Endothelial cell of umbilical vein (primary cell): ENCODE measurements around the gene CUEDC1. TPM values are rescaled to one million over a fixed set of nuclear protein-coding genes. Genes with fewer than 3 reads are reported as not detected.

ENCODE experiments used
- BruUV-seq: library from RNA; stranded (reverse); fragments of 400-500 nt; replicated peaks from 2 replicates; lab custom pipeline; 2021; lab: Mats Ljungman, UMichigan
- CTCF ChIA-PET: fragments of 300-600, 350-600 bp; sonication (Branson Sonifier 250); formaldehyde crosslinking; loops from one replicate; lab custom pipeline; 2021; ENCODE audit warnings: antibody characterized with exemption, inconsistent platforms; lab: Charles Lee
- POLR2A ChIA-PET: fragments of 300-600, 350-600 bp; sonication (Branson Sonifier 250); formaldehyde crosslinking; loops from one replicate; lab custom pipeline; 2021; ENCODE audit warnings: antibody characterized with exemption, inconsistent platforms; lab: Charles Lee
- DNase-seq: peaks from one replicate; pipeline ENCODE4 v3.0.0-alpha.2; 2011; ENCODE audit warnings: low read depth, low spot score
- FAIRE-seq: peaks from 2 replicates; lab custom pipeline; 2011; peaks lifted over from hg19 to GRCh38; lab: Jason Lieb, UNC
- H2AFZ ChIP-seq: 2 replicates; pipeline ENCODE4 v1.6.0; 2012; ENCODE audit warnings: low read depth, low read length, control low read depth, inconsistent platforms
- H3K27ac ChIP-seq: 2 replicates; pipeline ENCODE4 v1.5.1; 2011; ENCODE audit warnings: low read depth, mild to moderate bottlenecking, control low read depth, low read length, moderate library complexity; ENCODE audit not compliant: insufficient read depth
- H3K27me3 ChIP-seq, 2 experiments: 2 replicates each; pipeline versions ENCODE4 v1.6.0 to v1.6.1; 2011; ENCODE audit warnings: low read length in 2 of 2, mixed read lengths in 1 of 2; ENCODE audit not compliant: control insufficient read depth in 2 of 2, insufficient read depth in 2 of 2
- H3K36me3 ChIP-seq, 2 experiments: 2 replicates in 1 of 2; 3 replicates in 1 of 2; pipeline ENCODE4 v1.5.1; 2011; ENCODE audit warnings: low read length in 2 of 2, mild to moderate bottlenecking in 1 of 2, moderate library complexity in 1 of 2; ENCODE audit not compliant: control insufficient read depth in 2 of 2, insufficient read depth in 2 of 2; ENCODE audit errors: extremely low read depth in 1 of 2
- H3K4me1 ChIP-seq: 3 replicates; pipeline ENCODE4 v1.5.1; 2011; ENCODE audit warnings: mild to moderate bottlenecking, low read length; ENCODE audit not compliant: control insufficient read depth, insufficient read depth; ENCODE audit errors: extremely low read depth
- H3K4me2 ChIP-seq: 2 replicates; pipeline ENCODE4 v1.6.1; 2011; ENCODE audit warnings: low read length, control low read depth, mixed read lengths; ENCODE audit not compliant: insufficient read depth
- H3K4me3 ChIP-seq, 3 experiments: fragments of 200-600 bp in 1 of 3; sonication (generic), shearing (Covaris generic) in 1 of 3; replicated peaks in 1 of 3; 2 replicates each; pipeline ENCODE4 v1.5.1; 2011 to 2016; ENCODE audit warnings: control low read depth in 3 of 3, low read length in 3 of 3, mild to moderate bottlenecking in 2 of 3, inconsistent platforms in 1 of 3, low read depth in 1 of 3, moderate library complexity in 1 of 3; ENCODE audit not compliant: insufficient read depth in 1 of 3
- H3K79me2 ChIP-seq: 2 replicates; pipeline ENCODE4 v1.6.0; 2012; ENCODE audit warnings: low read length, inconsistent platforms; ENCODE audit not compliant: control insufficient read depth, insufficient read depth
- H3K9ac ChIP-seq: replicated peaks from 2 replicates; pipeline ENCODE3; 2011; ENCODE audit warnings: low read length, control low read depth; ENCODE audit not compliant: insufficient read depth; ENCODE audit errors: extremely low read depth
- H3K9me1 ChIP-seq: replicated peaks from 3 replicates; pipeline ENCODE4 v1.6.0; 2011; ENCODE audit warnings: mild to moderate bottlenecking, low read length; ENCODE audit not compliant: control insufficient read depth, insufficient read depth; ENCODE audit errors: extremely low read depth
- H3K9me3 ChIP-seq: replicated peaks from 2 replicates; pipeline ENCODE4 v1.5.1; 2012; ENCODE audit warnings: low read length, inconsistent platforms; ENCODE audit not compliant: control insufficient read depth, insufficient read depth
- H4K20me1 ChIP-seq: replicated peaks from 2 replicates; pipeline ENCODE3; 2011; ENCODE audit warnings: mild to moderate bottlenecking, low read length; ENCODE audit not compliant: control insufficient read depth, insufficient read depth; ENCODE audit errors: extremely low read depth
- EZH2 ChIP-seq: IDR thresholded peaks from 2 replicates; pipeline ENCODE4 v1.6.1; 2012; ENCODE audit warnings: borderline replicate concordance, low read depth, mild to moderate bottlenecking, moderate library complexity, low read length, inconsistent platforms; ENCODE audit not compliant: severe bottlenecking
- FOS ChIP-seq: IDR thresholded peaks from 2 replicates; pipeline ENCODE4 v1.6.1; 2011; ENCODE audit warnings: mild to moderate bottlenecking, low read length, moderate library complexity, borderline replicate concordance; ENCODE audit not compliant: insufficient read depth
- GATA2 ChIP-seq: IDR thresholded peaks from 2 replicates; pipeline ENCODE4 v1.7.0; 2011; ENCODE audit warnings: low read depth, mild to moderate bottlenecking, moderate library complexity, mixed read lengths, low read length; ENCODE audit not compliant: insufficient read length, insufficient read depth
- MYC ChIP-seq: IDR thresholded peaks from one replicate; pipeline ENCODE4 v1.6.1; 2011; ENCODE audit warnings: mild to moderate bottlenecking, low read depth, low read length
- POLR2A ChIP-seq: IDR thresholded peaks from 2 replicates; pipeline ENCODE4 v1.6.1; 2012; ENCODE audit warnings: low read depth, mild to moderate bottlenecking, control low read depth, low read length
- POLR2AphosphoS5 ChIP-seq: IDR thresholded peaks from 2 replicates; pipeline ENCODE4 v1.6.1; 2012; ENCODE audit warnings: low read depth, mild to moderate bottlenecking, control low read depth, low read length, moderate library complexity; ENCODE audit not compliant: insufficient read depth
- dilution Hi-C: fragments of 300-500 bp; cut with MboI; formaldehyde crosslinking; loops from one replicate; pipeline ENCODE4 v1.15.0; 2019; ENCODE audit warnings: low sequenced_read_pairs; ENCODE audit not compliant: extremely low pct_ligation_motif_present
- intact Hi-C: fragments of 100-400 bp; cut with micrococcal nuclease; formaldehyde crosslinking; loops from one replicate; pipeline ENCODE4 v1.10.0; 2022
- polyA plus RNA-seq, 4 experiments: library from polyadenylated mRNA; depleted of rRNA in 3 of 4; stranded (reverse) in 3 of 4; unstranded in 1 of 4; fragments of >200 nt; gene quantifications; 2 replicates each; pipeline versions ENCODE4 v1.2.1 to v1.2.3, GENCODE V29; 2011 to 2012; ENCODE audit warnings: missing spikeins in 1 of 4
- total RNA-seq: library from RNA; stranded (reverse); gene quantifications from 2 replicates; pipeline ENCODE4 v1.2.3, GENCODE V29; 2021

The CUEDC1 gene
- total and polyA plus RNA-seq, 2 donors (not counting 3 experiments of a cell fraction or from before 2014, with no cell fraction given) = 15.8 to 27.7 TPM

DNA sequence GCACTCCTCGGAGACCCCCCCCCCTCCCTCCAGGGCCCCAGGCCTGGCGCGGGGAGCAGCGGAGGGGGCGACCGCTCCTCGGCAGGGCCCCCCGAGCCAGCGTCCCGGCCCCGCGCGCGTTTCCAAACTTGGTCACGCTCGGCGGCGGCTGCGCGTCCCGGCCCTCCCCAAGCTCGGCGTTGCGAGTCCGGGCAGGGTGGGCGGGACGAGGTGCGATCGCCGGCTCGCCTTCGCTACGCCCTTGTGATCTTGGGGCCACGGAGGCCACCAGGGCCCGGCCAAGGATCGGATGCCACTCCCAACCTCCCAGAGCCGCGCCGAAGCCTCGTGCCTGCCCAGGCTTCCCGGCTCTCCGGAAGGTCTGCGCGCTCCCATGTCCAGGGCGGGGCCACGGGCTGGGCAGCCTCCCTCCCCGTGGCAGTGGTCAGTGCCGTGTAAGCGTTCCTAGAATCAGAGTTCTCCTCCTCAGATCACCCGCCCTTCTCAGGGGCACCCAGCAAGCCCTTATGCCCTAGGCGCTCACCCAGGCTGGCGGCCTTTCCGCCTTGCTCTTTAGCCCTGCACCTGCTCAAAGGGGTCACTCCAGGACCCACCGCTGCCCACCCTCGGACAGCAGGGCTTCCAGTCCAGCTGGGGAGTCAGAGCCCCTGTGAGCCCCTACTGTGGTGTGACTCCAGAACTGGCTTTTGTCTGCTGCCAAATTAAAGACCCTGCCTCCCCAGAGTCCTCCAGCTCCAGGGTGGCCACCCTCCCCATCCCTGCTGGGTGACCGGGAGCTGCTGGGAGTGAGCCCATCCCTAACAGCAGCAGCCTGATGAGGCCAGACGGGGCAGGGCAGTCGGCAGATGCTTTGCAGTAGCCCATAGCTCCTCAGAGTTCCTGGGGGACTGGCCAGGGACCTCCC is 93.2 kb downstream of the CUEDC1 start:
- Histone ChIP-seq H3K9me1 (no peaks in the 10 kb centered on the region), H4K20me1 (no peaks in the 10 kb centered on the region), H3K9me3 (no peaks in the 10 kb centered on the region), H3K4me1 (peaks cover 17% of the 10 kb centered on the region), H3K9ac (peak overlapping the region; percentile 44), H3K4me3 (peak overlapping the region; percentile 21 to 49 (median 31)), H3K27ac (no peak overlapping the region), H3K4me2 (peak overlapping the region; percentile 76), H3K36me3 (no peaks in the 10 kb centered on the region), H2AFZ (peak overlapping the region; percentile 69), H3K79me2 (no peaks in the 10 kb centered on the region), H3K27me3 (no peaks in the 10 kb centered on the region)
- CTCF ChIA-PET = interaction anchor here (1.4 to 18.8 kb wide), 8 partner anchors 10 to 250 kb away, joined by 4 to 584 read pairs (median 46); partner anchors contain the start of genes CUEDC1 and VEZF1
- peak; percentile 26 for DNase-seq
- dilution Hi-C loops = loop anchor here (25.0 kb wide), 1 partner anchor 125 kb away; the partner anchor contains the start of gene VEZF1
- POLR2A ChIA-PET = no interaction called here
- intact Hi-C loops = loop anchor here (1.0 kb wide), 1 partner anchor 125 kb away; no protein-coding TSS in a partner anchor
- TF ChIP-seq POLR2AphosphoS5 (peak; percentile 64), EZH2 (no peak), GATA2 (no peak), MYC (no peak), FOS (no peak), POLR2A (peak; percentile 48)
- peak; percentile 76 for FAIRE-seq
- BruUV-seq = no TSS peak
